Heart left ventricle (tissue), 13 donors: ENCODE results near the gene PRKN.

Experiments used
- CTCF ChIP-seq, 12 donors: fragments of 200-600 bp; sonication (generic) in 4 of 12; IDR thresholded peaks; one replicate each; pipeline versions ENCODE4 v1.5.0 to v1.8.0; 2018 to 2022; ENCODE audit warnings: antibody characterized with exemption in 12 of 12, mild to moderate bottlenecking in 5 of 12
- POLR2A ChIP-seq, 2 donors: fragments of 450-650 bp; IDR thresholded peaks; one replicate each; pipeline ENCODE4 v1.6.1; 2017; ENCODE audit warnings: antibody characterized with exemption in 2 of 2, mild to moderate bottlenecking in 2 of 2, moderate library complexity in 2 of 2
- donor health status: ischemic (EF 13 %, LVEDD 7.1; RV severe dilation, severe dysfunction).
- donor health status: DM: no; HTN: yes; CAD: no.
- donor health status: DM: no; HTN: no; CAD: no.
- donor health status: ischemic (EF 25% LVEDD 6.9; RV normal size, moderate dysfunction).
- donor health status: ischemic (EF 25% LVEDD 5.7; RV mildly dilated, moderate dysfunction).
- donor health status: ischemic (EF 35%, LVEDD 5.7; RV mildly dilated, moderate dysfunction).
- donor health status: nonischemic (EF 11% LVEDD 7.7; RV severe dilation, severe dysfunction).
- donor health status: DM: yes; HTN: yes; CAD: no.
- donor health status: PGD.
- donor health status: ischemic (EF 29% LVEDD 5.4; RV normal size, mild dysfunction).
- donor health status: nonischemic (EF 23%, LVEDD 6.1; RV moderate dilation, normal function).

- TF ChIP-seq POLR2A (IDR thresholded peaks at IDR 0.05): no peak
- TF ChIP-seq CTCF (IDR thresholded peaks at IDR 0.05): no peak
Observed at GRCh38 chr6:162612613-162613012, 115.0 kb downstream of the PRKN start.
